Measurements from ENCODE around the gene HSPB1. TPM values are rescaled to one million over a fixed set of nuclear protein-coding genes. Genes with fewer than 3 reads are reported as not detected.

HSPB1 gene
- total RNA-seq, 1 experiment from 2014 or later, result 414 TPM

- H3K79me2 ChIP-seq (ENCODE audit: low read depth), result peaks cover 100% of the 10 kb centered on the region
- no peak overlapping the region for H3K4me3 ChIP-seq
- peaks cover 73% of the 10 kb centered on the region for H3K4me1 ChIP-seq (replicated peaks; ENCODE audit: insufficient read depth)
- peak overlapping the region; percentile 84 for H3K27ac ChIP-seq
- H4K20me1 ChIP-seq (ENCODE audit: insufficient read depth), result peaks cover 48% of the 10 kb centered on the region
- H3K9me2 ChIP-seq (ENCODE audit: insufficient read depth), result no peaks in the 10 kb centered on the region
- no peaks in the 10 kb centered on the region for H3K27me3 ChIP-seq (ENCODE audit: insufficient read depth, low read depth)
- POLR2A ChIA-PET (ENCODE audit: unreplicated experiment), result interaction anchor here (0.7 kb wide), 1 partner anchor 90 kb away, joined by 11 read pairs; no protein-coding TSS in a partner anchor
- H3F3A ChIP-seq (ENCODE audit: insufficient read depth, low read depth), result peaks cover 92% of the 10 kb centered on the region
- CTCF ChIA-PET, result no interaction called here
- peaks cover 22% of the 10 kb centered on the region for H3K36me3 ChIP-seq (ENCODE audit: low read depth)
- BruUV-seq (replicated peaks), result no TSS peak
- intact Hi-C loops (cut with micrococcal nuclease; ENCODE audit: unreplicated experiment), result no loop called here
- TF ChIP-seq, protein P1, sequence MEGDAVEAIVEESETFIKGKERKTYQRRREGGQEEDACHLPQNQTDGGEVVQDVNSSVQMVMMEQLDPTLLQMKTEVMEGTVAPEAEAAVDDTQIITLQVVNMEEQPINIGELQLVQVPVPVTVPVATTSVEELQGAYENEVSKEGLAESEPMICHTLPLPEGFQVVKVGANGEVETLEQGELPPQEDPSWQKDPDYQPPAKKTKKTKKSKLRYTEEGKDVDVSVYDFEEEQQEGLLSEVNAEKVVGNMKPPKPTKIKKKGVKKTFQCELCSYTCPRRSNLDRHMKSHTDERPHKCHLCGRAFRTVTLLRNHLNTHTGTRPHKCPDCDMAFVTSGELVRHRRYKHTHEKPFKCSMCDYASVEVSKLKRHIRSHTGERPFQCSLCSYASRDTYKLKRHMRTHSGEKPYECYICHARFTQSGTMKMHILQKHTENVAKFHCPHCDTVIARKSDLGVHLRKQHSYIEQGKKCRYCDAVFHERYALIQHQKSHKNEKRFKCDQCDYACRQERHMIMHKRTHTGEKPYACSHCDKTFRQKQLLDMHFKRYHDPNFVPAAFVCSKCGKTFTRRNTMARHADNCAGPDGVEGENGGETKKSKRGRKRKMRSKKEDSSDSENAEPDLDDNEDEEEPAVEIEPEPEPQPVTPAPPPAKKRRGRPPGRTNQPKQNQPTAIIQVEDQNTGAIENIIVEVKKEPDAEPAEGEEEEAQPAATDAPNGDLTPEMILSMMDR (conservative IDR thresholded peaks at IDR 0.05), result no peak
- no peak for TF ChIP-seq EZH2 (IDR thresholded peaks at IDR 0.05; ENCODE audit: low read depth)
- H3K4me2 ChIP-seq, result no peak overlapping the region
- no peak for DNase-seq
- no peaks in the 10 kb centered on the region for H3K9me3 ChIP-seq (ENCODE audit: insufficient read depth, low read depth)
- no peak overlapping the region for H2AFZ ChIP-seq
Observed at GRCh38 chr7:76337147-76337546, 34.7 kb downstream of the HSPB1 start.

- no peak overlapping the region for H2AFZ ChIP-seq
- no peaks in the 10 kb centered on the region for H3K27me3 ChIP-seq (ENCODE audit: insufficient read depth, low read depth)
- no peaks in the 10 kb centered on the region for H3K9me2 ChIP-seq (ENCODE audit: insufficient read depth)
- TF ChIP-seq, protein P1 (conservative IDR thresholded peaks at IDR 0.05), result no peak
- TF ChIP-seq EZH2 (IDR thresholded peaks at IDR 0.05; ENCODE audit: low read depth), result no peak
- BruUV-seq (replicated peaks), result no TSS peak
- H4K20me1 ChIP-seq (ENCODE audit: insufficient read depth), result peaks cover 37% of the 10 kb centered on the region
- intact Hi-C loops (cut with micrococcal nuclease; ENCODE audit: unreplicated experiment), result loop anchor here (2.0 kb wide), 1 partner anchor 20 kb away; no protein-coding TSS in a partner anchor
- peaks cover 78% of the 10 kb centered on the region for H3K4me1 ChIP-seq (replicated peaks; ENCODE audit: insufficient read depth)
- POLR2A ChIA-PET (ENCODE audit: unreplicated experiment), result no interaction called here
- no peaks in the 10 kb centered on the region for H3K9me3 ChIP-seq (ENCODE audit: insufficient read depth, low read depth)
- CTCF ChIA-PET, result no interaction called here
- H3K4me2 ChIP-seq, result peak overlapping the region; percentile 51
- H3K36me3 ChIP-seq (ENCODE audit: low read depth), result peaks cover 24% of the 10 kb centered on the region
- peaks cover 81% of the 10 kb centered on the region for H3F3A ChIP-seq (ENCODE audit: insufficient read depth, low read depth)
- peak overlapping the region; percentile 84 for H3K27ac ChIP-seq
- H3K79me2 ChIP-seq (ENCODE audit: low read depth), result peaks cover 100% of the 10 kb centered on the region
- no peak overlapping the region for H3K4me3 ChIP-seq
- peak; percentile 62 to 88 for DNase-seq
Observed at GRCh38 chr7:76338298-76339084, 36.0 kb downstream of the HSPB1 start.

- Histone ChIP-seq H2AFZ (no peak overlapping the region), H3K9me2 (ENCODE audit: insufficient read depth) (no peaks in the 10 kb centered on the region), H3K27me3 (ENCODE audit: insufficient read depth, low read depth) (no peaks in the 10 kb centered on the region), H4K20me1 (ENCODE audit: insufficient read depth) (peaks cover 32% of the 10 kb centered on the region), H3K79me2 (ENCODE audit: low read depth) (peaks cover 99% of the 10 kb centered on the region), H3K27ac (peak overlapping the region; percentile 84), H3K4me3 (no peak overlapping the region), H3K36me3 (ENCODE audit: low read depth) (peaks cover 39% of the 10 kb centered on the region), H3K9me3 (ENCODE audit: insufficient read depth, low read depth) (no peaks in the 10 kb centered on the region), H3K4me1 (replicated peaks; ENCODE audit: insufficient read depth) (peaks cover 63% of the 10 kb centered on the region), H3K4me2 (peak overlapping the region; percentile 39), H3F3A (ENCODE audit: insufficient read depth, low read depth) (peaks cover 82% of the 10 kb centered on the region)
- DNase-seq, result peak in 1 of 2 experiments; percentile 41
- ChIA-PET POLR2A (ENCODE audit: unreplicated experiment) (no interaction called here), CTCF (interaction anchor here (0.6 to 0.7 kb wide), 3 partner anchors 9 to 285 kb away, joined by 3 to 13 read pairs (median 6); no protein-coding TSS in a partner anchor)
- BruUV-seq (replicated peaks), result no TSS peak
- TF ChIP-seq, protein P1 (conservative IDR thresholded peaks at IDR 0.05), result no peak
- no peak for TF ChIP-seq EZH2 (IDR thresholded peaks at IDR 0.05; ENCODE audit: low read depth)
- intact Hi-C loops (cut with micrococcal nuclease; ENCODE audit: unreplicated experiment), result loop anchor here (2.0 to 5.0 kb wide), 2 partner anchors 16 to 82 kb away; partner anchors contain the start of gene ZP3
Observed at GRCh38 chr7:76340617-76341131, 38.2 kb downstream of the HSPB1 start.

All from PC-9 (cell line).